HFF-Myc (cell line): ENCODE data around the gene LMNTD1.
"Not testable (repeated sequence)": the region's sequence is repeated elsewhere in the genome, so short reads cannot be mapped to it uniquely, and the experiment has no call there.

Source experiments
- DNase-seq: peaks from one replicate; pipeline ENCODE4 v3.0.0-alpha.2; 2011; ENCODE audit warnings: low read depth; ENCODE audit errors: extremely low read depth
- H3K4me3 ChIP-seq: replicated peaks from 2 replicates; pipeline ENCODE4 v1.5.1; 2011; ENCODE audit warnings: low read depth, mild to moderate bottlenecking, control low read depth, low read length
- CTCF ChIP-seq: IDR thresholded peaks from 2 replicates; pipeline ENCODE4 v1.5.1; 2012; ENCODE audit warnings: mild to moderate bottlenecking, low read depth, low read length, control low read depth; ENCODE audit errors: missing control alignments

Gene LMNTD1

DNA sequence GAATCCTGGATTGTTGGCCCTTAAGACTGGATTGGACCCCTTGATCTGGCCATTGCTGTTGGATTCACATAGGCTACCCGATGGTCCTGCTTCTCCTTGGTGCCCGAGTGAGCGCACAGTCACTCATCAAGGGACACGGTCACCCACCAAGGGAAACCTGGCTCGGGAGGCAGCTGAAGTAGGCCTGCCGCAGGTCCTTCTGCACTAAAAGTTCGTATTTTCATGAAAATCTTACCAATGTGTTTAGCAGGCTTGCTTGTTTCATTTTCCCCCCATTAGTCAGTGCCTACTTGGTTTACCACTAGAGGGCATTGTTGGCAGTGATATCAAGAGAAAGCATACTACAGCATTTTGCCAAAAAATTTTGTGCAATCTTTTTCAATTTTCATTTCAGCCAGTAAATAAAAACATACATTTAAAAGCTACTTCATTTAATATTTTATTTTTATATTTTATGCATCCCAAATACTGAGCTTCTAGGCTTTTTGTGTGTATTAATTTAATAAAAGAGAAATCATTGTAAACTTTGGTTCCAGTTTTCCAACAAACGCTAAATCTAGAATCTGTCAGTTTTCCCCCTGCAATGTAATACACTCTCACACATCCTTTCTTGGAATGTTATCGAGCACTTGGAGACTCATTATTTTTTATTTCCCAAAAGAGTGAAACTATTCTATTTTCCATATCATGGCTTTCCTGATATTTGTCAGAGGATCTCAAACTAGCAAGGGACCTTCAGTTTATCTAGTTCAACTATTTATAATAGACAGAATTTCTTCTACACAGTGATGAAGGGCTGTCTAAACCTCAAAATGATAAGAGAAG, 116.7 kb downstream of the LMNTD1 start:
- peak; percentile 78 for TF ChIP-seq CTCF
- H3K4me3 ChIP-seq: no peak overlapping the region
- DNase-seq: peak; percentile 77

- no peak overlapping the region for H3K4me3 ChIP-seq
- no peak for DNase-seq
- no peak for TF ChIP-seq CTCF
These were observed 117.7 kb downstream of the LMNTD1 start for GRCh38 chr12:25435431-25435830.

DNA sequence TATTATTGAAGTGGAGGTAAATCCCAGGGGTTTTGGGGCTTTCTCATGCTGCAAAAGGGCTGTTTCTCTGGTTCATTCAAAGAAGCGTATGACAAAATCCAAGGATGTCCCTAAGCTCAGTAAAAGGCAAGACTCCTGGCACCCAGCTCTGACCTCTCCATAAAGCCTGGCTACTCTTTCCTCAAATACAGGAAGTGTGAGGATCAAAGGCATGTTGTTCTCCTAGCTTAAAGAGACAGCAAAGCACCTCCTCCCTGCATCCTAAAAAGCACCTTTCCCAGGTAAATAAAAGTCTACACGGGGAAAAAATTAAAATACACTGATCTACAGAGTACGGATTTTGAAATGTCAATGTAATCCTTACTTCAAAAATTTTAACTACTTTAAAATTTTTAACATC, 118.6 kb downstream of the LMNTD1 start:
- no peak for DNase-seq
- H3K4me3 ChIP-seq: no peak overlapping the region
- no peak for TF ChIP-seq CTCF

DNA sequence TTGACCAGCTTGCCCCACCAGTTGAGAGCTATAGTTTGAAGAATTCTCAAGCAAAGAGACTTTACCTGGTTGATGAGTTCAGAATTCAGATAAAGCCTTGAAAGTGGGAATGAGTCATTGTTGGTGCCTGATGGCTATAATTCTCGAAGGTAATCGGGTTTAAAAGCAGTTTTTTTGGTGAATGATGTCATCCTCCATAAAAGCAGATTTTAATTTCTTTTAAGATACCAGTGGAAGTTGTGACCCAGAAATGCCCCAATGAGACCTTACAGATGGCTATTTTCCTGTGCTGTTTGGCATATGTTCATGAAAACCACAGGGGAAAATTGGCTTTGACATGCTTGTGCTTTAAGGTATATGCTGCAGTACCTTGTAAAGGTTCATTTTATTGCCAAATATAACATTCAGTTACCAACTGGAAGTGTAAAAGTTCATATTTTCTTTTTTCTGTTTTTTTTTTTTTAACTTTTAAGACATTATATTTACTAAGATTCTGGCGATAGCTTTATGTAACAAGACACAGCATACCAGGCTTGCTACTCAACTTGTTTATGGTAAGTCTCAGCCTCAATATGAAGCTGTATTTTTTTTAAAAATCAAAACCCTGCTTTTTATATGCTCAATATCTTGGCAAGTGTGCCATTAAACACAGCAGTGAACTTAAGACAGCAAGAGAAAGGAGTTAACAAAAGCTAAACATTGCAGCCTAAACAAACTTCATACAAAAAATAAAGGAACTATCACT, 119.3 kb downstream of the LMNTD1 start:
- H3K4me3 ChIP-seq: no peak overlapping the region
- peak; percentile 20 for DNase-seq
- TF ChIP-seq CTCF: no peak

GRCh38 chr12:25433024-25433423, 120.1 kb downstream of the LMNTD1 start:
- no peak overlapping the region for H3K4me3 ChIP-seq
- TF ChIP-seq CTCF: no peak
- DNase-seq: no peak

DNA sequence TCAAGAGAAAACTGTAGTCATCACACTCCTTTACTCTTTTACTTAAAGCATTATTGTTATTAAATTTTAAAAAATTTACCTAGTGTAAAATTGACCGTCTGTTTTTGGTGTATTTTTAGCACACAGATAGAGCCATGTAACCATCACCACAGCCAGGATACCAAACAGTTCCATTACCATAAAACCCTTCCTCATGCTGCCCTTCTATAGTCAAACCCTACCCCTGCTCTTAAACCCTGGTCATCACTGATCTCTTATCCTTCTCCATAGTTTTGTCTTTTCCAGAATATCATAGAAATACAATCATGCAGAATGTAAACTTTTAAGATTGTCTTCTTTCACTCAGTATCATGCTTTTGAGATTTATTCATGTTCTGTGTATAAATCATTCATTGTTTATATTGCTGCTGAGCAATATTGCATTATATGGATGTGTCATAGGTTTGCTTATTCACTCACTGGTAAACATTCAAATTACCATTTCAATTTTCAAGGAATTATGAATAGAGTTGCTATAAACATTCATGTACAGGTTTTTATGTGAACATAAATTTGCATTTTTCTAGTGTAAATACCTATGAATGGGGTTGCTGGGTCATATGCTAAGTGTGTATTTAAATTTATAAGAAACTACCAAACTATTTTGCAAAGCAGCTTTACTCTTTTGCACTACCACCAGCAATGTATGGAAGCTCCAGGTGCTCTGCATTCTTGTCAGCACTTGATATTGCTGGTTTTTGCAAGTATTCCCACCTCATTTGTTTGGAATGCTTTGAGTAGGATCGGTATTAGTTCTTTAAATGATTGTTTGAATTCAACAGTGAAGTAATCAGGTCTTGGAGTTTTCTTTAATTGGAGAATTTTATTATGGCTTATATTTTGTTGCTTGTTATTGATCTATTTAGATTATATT, 125.5 kb downstream of the LMNTD1 start:
- no peak for DNase-seq
- TF ChIP-seq CTCF: no peak
- H3K4me3 ChIP-seq: no peak overlapping the region

GRCh38 chr12:25426821-25427220, 126.3 kb downstream of the LMNTD1 start:
- not testable (repeated sequence) for DNase-seq, H3K4me3 ChIP-seq
